ENCODE measurements around the gene TGM6. TPM values are rescaled to one million over a fixed set of nuclear protein-coding genes. Genes with fewer than 3 reads are reported as not detected.

TGM6 gene
- total RNA-seq, 1 donor from 2014 or later: not detected

DNA sequence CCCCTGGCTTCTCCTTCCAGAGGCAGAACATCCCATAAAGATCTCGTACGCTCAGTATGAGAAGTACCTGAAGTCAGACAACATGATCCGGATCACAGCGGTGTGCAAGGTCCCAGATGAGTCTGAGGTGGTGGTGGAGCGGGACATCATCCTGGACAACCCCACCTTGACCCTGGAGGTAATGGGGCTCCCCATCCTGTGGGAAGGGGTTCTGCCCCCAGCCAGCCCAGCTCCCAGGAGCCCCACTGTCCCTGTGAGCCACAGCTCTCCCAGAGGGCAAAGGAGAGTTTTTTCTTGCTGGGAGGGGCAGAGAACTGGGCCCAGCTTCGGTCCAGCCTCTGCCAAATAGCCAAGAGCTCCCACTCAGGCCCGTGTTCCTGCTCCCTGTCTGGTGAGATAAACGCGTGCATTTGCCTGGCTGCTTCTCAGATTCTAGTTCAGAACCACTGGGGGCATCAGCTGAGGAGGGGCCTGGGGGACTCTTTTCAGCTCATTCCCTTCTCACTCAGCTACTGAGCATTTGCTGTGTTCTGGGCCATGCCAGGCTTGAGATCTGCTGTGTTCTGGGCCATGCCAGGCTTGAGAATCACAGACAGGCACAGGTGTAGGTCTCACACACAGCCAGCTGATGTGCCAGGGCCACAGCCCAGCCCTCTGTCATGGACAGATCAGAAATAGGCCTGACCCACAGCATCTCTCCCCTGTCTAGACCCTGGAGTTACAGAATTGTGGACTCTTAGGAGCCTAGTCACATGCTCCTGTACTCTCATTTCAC is 45.4 kb upstream of the TGM6 start:
- TF ChIP-seq, protein P1, sequence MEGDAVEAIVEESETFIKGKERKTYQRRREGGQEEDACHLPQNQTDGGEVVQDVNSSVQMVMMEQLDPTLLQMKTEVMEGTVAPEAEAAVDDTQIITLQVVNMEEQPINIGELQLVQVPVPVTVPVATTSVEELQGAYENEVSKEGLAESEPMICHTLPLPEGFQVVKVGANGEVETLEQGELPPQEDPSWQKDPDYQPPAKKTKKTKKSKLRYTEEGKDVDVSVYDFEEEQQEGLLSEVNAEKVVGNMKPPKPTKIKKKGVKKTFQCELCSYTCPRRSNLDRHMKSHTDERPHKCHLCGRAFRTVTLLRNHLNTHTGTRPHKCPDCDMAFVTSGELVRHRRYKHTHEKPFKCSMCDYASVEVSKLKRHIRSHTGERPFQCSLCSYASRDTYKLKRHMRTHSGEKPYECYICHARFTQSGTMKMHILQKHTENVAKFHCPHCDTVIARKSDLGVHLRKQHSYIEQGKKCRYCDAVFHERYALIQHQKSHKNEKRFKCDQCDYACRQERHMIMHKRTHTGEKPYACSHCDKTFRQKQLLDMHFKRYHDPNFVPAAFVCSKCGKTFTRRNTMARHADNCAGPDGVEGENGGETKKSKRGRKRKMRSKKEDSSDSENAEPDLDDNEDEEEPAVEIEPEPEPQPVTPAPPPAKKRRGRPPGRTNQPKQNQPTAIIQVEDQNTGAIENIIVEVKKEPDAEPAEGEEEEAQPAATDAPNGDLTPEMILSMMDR (IDR thresholded peaks at IDR 0.05; ENCODE audit: borderline replicate concordance): no peak
- H3K4me1 ChIP-seq: no peaks in the 10 kb centered on the region
- DNase-seq: no peak
- peaks cover 50% of the 10 kb centered on the region for H3K27me3 ChIP-seq (ENCODE audit: low read depth)
- no peak overlapping the region for H3K4me3 ChIP-seq
- intact Hi-C loops (cut with micrococcal nuclease): no loop called here
- no peaks in the 10 kb centered on the region for H3K9me3 ChIP-seq (replicated peaks)
- H3K27ac ChIP-seq (replicated peaks): no peak overlapping the region
- no peaks in the 10 kb centered on the region for H3K36me3 ChIP-seq

DNA sequence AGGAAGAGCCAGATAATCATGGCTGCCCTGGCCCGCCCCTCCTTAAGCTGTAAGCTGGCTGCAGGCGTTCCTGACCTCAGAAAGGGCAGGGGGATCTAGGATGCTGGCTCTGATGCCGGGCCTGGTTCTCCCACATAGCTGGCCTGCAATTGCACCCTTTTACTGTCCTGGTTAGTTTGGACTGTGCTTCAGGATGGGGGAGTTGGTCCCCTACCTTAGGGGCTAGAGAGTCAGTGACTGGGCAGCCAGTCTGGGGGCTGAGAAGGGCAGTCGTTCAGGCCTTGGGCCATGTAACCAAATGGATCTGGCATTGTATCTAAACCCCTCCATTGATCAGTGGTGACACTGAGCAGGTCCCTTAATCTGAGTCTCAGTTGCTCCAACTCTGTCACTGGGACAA is 44.2 kb upstream of the TGM6 start:
- H3K27me3 ChIP-seq (ENCODE audit: low read depth): peaks cover 51% of the 10 kb centered on the region
- no peaks in the 10 kb centered on the region for H3K9me3 ChIP-seq (replicated peaks)
- no peaks in the 10 kb centered on the region for H3K4me1 ChIP-seq
- intact Hi-C loops (cut with micrococcal nuclease): no loop called here
- TF ChIP-seq, protein P1 (IDR thresholded peaks at IDR 0.05; ENCODE audit: borderline replicate concordance): no peak
- H3K27ac ChIP-seq (replicated peaks): no peak overlapping the region
- no peak for DNase-seq
- no peaks in the 10 kb centered on the region for H3K36me3 ChIP-seq
- H3K4me3 ChIP-seq: no peak overlapping the region

DNA sequence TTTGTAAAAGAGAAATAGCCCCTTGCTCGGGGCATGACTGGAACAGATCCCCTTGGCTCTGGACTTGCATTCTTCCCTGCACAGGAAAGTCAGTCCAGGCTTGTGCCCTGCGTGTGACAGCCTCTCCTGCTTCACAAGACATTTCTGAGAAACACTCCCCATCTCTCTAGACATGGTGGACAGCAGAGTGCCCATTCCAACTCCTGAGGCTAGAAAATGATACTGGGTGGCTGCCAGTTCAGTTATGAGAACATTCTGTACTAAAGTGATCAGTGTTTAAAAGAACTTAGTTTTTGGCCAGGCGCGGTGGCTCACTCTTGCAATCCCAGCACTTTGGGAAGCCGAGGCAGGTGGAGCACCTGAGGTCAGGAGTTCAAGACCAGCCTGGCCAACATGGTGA is 43.6 kb upstream of the TGM6 start:
- peaks cover 51% of the 10 kb centered on the region for H3K27me3 ChIP-seq (ENCODE audit: low read depth)
- intact Hi-C loops (cut with micrococcal nuclease): no loop called here
- H3K4me3 ChIP-seq: no peak overlapping the region
- no peak overlapping the region for H3K27ac ChIP-seq (replicated peaks)
- H3K4me1 ChIP-seq: no peaks in the 10 kb centered on the region
- TF ChIP-seq, protein P1 (IDR thresholded peaks at IDR 0.05; ENCODE audit: borderline replicate concordance): no peak
- no peak for DNase-seq
- no peaks in the 10 kb centered on the region for H3K36me3 ChIP-seq
- H3K9me3 ChIP-seq (replicated peaks): no peaks in the 10 kb centered on the region

DNA sequence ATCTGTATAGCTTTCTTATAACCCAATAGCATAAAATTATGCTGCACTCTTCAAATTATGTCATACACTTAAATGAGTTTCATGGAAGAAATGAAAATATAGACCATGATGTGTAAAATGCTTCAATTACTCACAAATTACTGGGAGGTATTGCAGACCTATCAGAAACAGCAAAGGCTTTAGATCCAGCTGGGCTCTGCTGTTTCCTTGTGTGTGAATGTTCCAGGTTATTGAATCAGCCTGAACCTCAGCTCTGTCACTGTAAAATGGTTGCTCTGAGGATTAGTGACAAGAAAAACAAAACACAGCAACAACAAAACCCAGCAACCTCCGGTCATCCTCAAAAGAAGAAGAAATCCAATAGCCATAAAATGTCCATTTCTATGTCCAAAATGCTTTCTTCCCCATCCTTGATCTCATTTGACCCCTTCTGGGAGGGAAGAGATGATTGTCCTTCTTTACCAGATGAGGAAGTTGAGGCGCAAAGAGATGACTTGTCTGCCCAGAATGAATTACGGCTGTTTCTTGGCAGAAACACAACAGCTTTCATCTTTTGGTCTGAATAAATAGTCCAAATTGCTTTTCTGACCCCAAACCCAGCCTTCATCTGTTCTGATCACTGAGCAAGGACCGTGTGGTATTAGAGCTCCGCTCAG is 42.2 kb upstream of the TGM6 start:
- Histone ChIP-seq H3K27ac (replicated peaks) (no peak overlapping the region), H3K9me3 (replicated peaks) (peaks cover 2% of the 10 kb centered on the region), H3K4me3 (no peak overlapping the region), H3K4me1 (no peaks in the 10 kb centered on the region), H3K36me3 (no peaks in the 10 kb centered on the region), H3K27me3 (ENCODE audit: low read depth) (peaks cover 46% of the 10 kb centered on the region)
- intact Hi-C loops (cut with micrococcal nuclease): no loop called here
- DNase-seq: no peak
- TF ChIP-seq, protein P1 (IDR thresholded peaks at IDR 0.05; ENCODE audit: borderline replicate concordance): no peak

DNA sequence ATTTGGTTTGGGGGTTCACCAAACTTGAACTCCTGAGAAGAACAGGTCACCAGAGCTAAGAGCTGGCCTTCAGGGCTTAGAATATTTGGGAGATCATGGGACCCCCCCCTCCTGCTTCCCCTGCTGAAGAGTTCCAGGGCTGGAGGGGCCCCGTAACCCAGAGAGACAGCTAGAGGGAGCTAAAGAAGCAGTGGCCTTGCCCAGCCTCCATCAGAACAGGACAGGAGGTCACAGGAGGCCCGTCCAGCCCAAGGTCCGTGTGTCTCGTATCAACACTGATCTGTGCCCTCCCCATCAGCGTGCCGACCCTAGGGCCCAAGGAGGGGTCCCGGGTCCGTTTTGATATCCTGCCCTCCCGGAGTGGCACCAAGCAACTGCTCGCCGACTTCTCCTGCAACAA is 40.6 kb upstream of the TGM6 start:
- intact Hi-C loops (cut with micrococcal nuclease): no loop called here

More for the DNA sequence above, 40.6 kb upstream of the TGM6 start:
- H3K4me3 ChIP-seq: no peak overlapping the region
- TF ChIP-seq, protein P1 (IDR thresholded peaks at IDR 0.05; ENCODE audit: borderline replicate concordance): no peak
- H3K4me1 ChIP-seq: no peaks in the 10 kb centered on the region
- peaks cover 55% of the 10 kb centered on the region for H3K27me3 ChIP-seq (ENCODE audit: low read depth)
- H3K27ac ChIP-seq (replicated peaks): no peak overlapping the region
- DNase-seq: no peak
- H3K36me3 ChIP-seq: no peaks in the 10 kb centered on the region
- peaks cover 5% of the 10 kb centered on the region for H3K9me3 ChIP-seq (replicated peaks)
